CMK (cell line): ENCODE measurements around the gene SIX1.

Source experiments
- DNase-seq: peaks from one replicate; pipeline ENCODE4 v3.0.0-alpha.2; 2010; ENCODE audit warnings: low read depth

Gene SIX1

GRCh38 chr14:60642270-60643140, 6.8 kb downstream of the SIX1 start:
- no peak for DNase-seq

GRCh38 chr14:60641742-60642269, 7.5 kb downstream of the SIX1 start:
- no peak for DNase-seq

GRCh38 chr14:60640859-60641741, 8.2 kb downstream of the SIX1 start:
- no peak for DNase-seq

- DNase-seq = no peak
Observed at GRCh38 chr14:60639674-60640073, 9.6 kb downstream of the SIX1 start.

GRCh38 chr14:60637479-60638315, 11.6 kb downstream of the SIX1 start:
- DNase-seq = no peak

- no peak for DNase-seq
Observed at GRCh38 chr14:60636879-60637478, 12.3 kb downstream of the SIX1 start.

- DNase-seq = no peak
Observed at GRCh38 chr14:60634153-60634552, 15.1 kb downstream of the SIX1 start.

GRCh38 chr14:60632777-60633176, 16.5 kb downstream of the SIX1 start:
- no peak for DNase-seq

- no peak for DNase-seq
Observed at GRCh38 chr14:60632257-60632656, 17.0 kb downstream of the SIX1 start.

- DNase-seq = no peak
Observed at GRCh38 chr14:60631842-60632241, 17.4 kb downstream of the SIX1 start.

- DNase-seq = no peak
Observed at GRCh38 chr14:60630129-60630528, 19.1 kb downstream of the SIX1 start.

GRCh38 chr14:60628892-60629291, 20.4 kb downstream of the SIX1 start:
- DNase-seq = no peak

- no peak for DNase-seq
Observed at GRCh38 chr14:60622917-60623257, 26.4 kb downstream of the SIX1 start.

- no peak for DNase-seq
Observed at GRCh38 chr14:60622210-60622916, 26.9 kb downstream of the SIX1 start.

GRCh38 chr14:60621386-60621785, 27.9 kb downstream of the SIX1 start:
- DNase-seq = no peak

GRCh38 chr14:60618241-60618640, 31.0 kb downstream of the SIX1 start:
- no peak for DNase-seq

- DNase-seq = no peak
Observed at GRCh38 chr14:60616461-60616959, 32.8 kb downstream of the SIX1 start.

- no peak for DNase-seq
Observed at GRCh38 chr14:60602291-60602690, 47.0 kb downstream of the SIX1 start.

GRCh38 chr14:60599727-60600126, 49.5 kb downstream of the SIX1 start:
- DNase-seq = no peak

GRCh38 chr14:60596139-60596538, 53.1 kb downstream of the SIX1 start:
- no peak for DNase-seq

- DNase-seq = no peak
Observed at GRCh38 chr14:60594062-60594461, 55.2 kb downstream of the SIX1 start.
